DOHH2 (cell line): ENCODE results near the gene SLC29A1.

Source experiments
- H3F3A ChIP-seq: fragments of 200-600 bp; sonication (generic), shearing (Covaris generic); 2 replicates; pipeline ENCODE4 v1.6.0; 2016; ENCODE audit warnings: antibody characterized with exemption, mild to moderate bottlenecking; ENCODE audit not compliant: control insufficient read depth, insufficient read depth
- H3K27ac ChIP-seq: fragments of 200-600 bp; sonication (generic); 2 replicates; pipeline ENCODE4 v1.5.1; 2014; ENCODE audit warnings: low read depth, mild to moderate bottlenecking, low read length, moderate library complexity
- H3K27me3 ChIP-seq: fragments of 200-600 bp; sonication (generic); 2 replicates; pipeline ENCODE4 v1.6.1; 2014; ENCODE audit warnings: mild to moderate bottlenecking, low read length, mixed read lengths; ENCODE audit not compliant: control insufficient read depth
- H3K36me3 ChIP-seq: fragments of 200-600 bp; sonication (generic); 2 replicates; pipeline ENCODE4 v1.6.1; 2014; ENCODE audit warnings: mild to moderate bottlenecking, low read length, moderate library complexity, mixed read lengths; ENCODE audit not compliant: control insufficient read depth
- H3K4me1 ChIP-seq: fragments of 200-600 bp; sonication (generic); 2 replicates; pipeline ENCODE4 v1.6.1; 2014; ENCODE audit warnings: mild to moderate bottlenecking, low read length, mixed read lengths; ENCODE audit not compliant: control insufficient read depth
- H3K4me2 ChIP-seq: fragments of 200-600 bp; sonication (generic); 2 replicates; pipeline ENCODE4 v1.6.0; 2014; ENCODE audit warnings: mild to moderate bottlenecking, low read length, moderate library complexity
- H3K4me3 ChIP-seq: fragments of 200-600 bp; sonication (generic); 2 replicates; pipeline ENCODE4 v1.5.1; 2014; ENCODE audit warnings: mild to moderate bottlenecking, low read length, mixed read lengths
- H3K79me2 ChIP-seq: fragments of 200-600 bp; sonication (generic); 2 replicates; pipeline ENCODE4 v1.6.1; 2014; ENCODE audit warnings: mild to moderate bottlenecking, low read length, mixed read lengths; ENCODE audit not compliant: control insufficient read depth
- H3K9me2 ChIP-seq: fragments of 200-600 bp; sonication (generic); replicated peaks from 2 replicates; pipeline ENCODE4 v1.6.1; 2014; ENCODE audit warnings: mild to moderate bottlenecking, low read length, mixed read lengths; ENCODE audit not compliant: control insufficient read depth
- H3K9me3 ChIP-seq: fragments of 200-600 bp; sonication (generic); 2 replicates; pipeline ENCODE4 v1.6.1; 2014; ENCODE audit warnings: antibody characterized with exemption, low read length, mixed read lengths; ENCODE audit not compliant: control insufficient read depth, insufficient read depth
- H4K20me1 ChIP-seq: fragments of 200-600 bp; sonication (generic); 2 replicates; pipeline ENCODE4 v1.6.0; 2014; ENCODE audit warnings: low read depth, mild to moderate bottlenecking, antibody characterized with exemption, low read length, moderate library complexity; ENCODE audit not compliant: control insufficient read depth, insufficient read depth
- EZH2phosphoT487 ChIP-seq: fragments of 200-600 bp; sonication (generic); IDR thresholded peaks from 2 replicates; pipeline ENCODE4 v1.6.1; 2017; ENCODE audit warnings: borderline replicate concordance, mild to moderate bottlenecking, antibody characterized with exemption, low read length, moderate library complexity, mixed read lengths
- TF ChIP-seq, protein P1 (sequence below): fragments of 200-600 bp; sonication (generic); IDR thresholded peaks from one replicate; pipeline ENCODE4 v1.5.1; 2014; ENCODE audit warnings: antibody characterized with exemption, mild to moderate bottlenecking, low read depth, low read length; ENCODE audit not compliant: poor library complexity, severe bottlenecking

SLC29A1 gene

GRCh38 chr6:44177691-44178423 lies 45.5 kb upstream of the SLC29A1 start:
- Histone ChIP-seq H3K27ac (no peak overlapping the region), H4K20me1 (no peaks in the 10 kb centered on the region), H3K4me3 (no peak overlapping the region), H3K27me3 (peaks cover 11% of the 10 kb centered on the region), H3K79me2 (no peaks in the 10 kb centered on the region), H3K36me3 (no peaks in the 10 kb centered on the region), H3K4me1 (peaks cover 9% of the 10 kb centered on the region), H3F3A (no peaks in the 10 kb centered on the region; the same call in 1 of the 2 replicates), H3K9me2 (no peaks in the 10 kb centered on the region), H3K9me3 (no peaks in the 10 kb centered on the region), H3K4me2 (no peak overlapping the region)
- TF ChIP-seq, protein P1, sequence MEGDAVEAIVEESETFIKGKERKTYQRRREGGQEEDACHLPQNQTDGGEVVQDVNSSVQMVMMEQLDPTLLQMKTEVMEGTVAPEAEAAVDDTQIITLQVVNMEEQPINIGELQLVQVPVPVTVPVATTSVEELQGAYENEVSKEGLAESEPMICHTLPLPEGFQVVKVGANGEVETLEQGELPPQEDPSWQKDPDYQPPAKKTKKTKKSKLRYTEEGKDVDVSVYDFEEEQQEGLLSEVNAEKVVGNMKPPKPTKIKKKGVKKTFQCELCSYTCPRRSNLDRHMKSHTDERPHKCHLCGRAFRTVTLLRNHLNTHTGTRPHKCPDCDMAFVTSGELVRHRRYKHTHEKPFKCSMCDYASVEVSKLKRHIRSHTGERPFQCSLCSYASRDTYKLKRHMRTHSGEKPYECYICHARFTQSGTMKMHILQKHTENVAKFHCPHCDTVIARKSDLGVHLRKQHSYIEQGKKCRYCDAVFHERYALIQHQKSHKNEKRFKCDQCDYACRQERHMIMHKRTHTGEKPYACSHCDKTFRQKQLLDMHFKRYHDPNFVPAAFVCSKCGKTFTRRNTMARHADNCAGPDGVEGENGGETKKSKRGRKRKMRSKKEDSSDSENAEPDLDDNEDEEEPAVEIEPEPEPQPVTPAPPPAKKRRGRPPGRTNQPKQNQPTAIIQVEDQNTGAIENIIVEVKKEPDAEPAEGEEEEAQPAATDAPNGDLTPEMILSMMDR = no peak
- no peak for TF ChIP-seq EZH2phosphoT487

- TF ChIP-seq, protein P1 = no peak
- TF ChIP-seq EZH2phosphoT487 = no peak
- Histone ChIP-seq H3K36me3 (no peaks in the 10 kb centered on the region), H3K79me2 (no peaks in the 10 kb centered on the region), H3K9me2 (no peaks in the 10 kb centered on the region), H4K20me1 (no peaks in the 10 kb centered on the region), H3K4me3 (no peak overlapping the region), H3K27me3 (peaks cover 14% of the 10 kb centered on the region), H3K27ac (no peak overlapping the region), H3K4me2 (no peak overlapping the region), H3F3A (no peaks in the 10 kb centered on the region; the same call in 1 of the 2 replicates), H3K9me3 (no peaks in the 10 kb centered on the region), H3K4me1 (peaks cover 9% of the 10 kb centered on the region)
These were observed 44.8 kb upstream of the SLC29A1 start for GRCh38 chr6:44178424-44179071.

DNA sequence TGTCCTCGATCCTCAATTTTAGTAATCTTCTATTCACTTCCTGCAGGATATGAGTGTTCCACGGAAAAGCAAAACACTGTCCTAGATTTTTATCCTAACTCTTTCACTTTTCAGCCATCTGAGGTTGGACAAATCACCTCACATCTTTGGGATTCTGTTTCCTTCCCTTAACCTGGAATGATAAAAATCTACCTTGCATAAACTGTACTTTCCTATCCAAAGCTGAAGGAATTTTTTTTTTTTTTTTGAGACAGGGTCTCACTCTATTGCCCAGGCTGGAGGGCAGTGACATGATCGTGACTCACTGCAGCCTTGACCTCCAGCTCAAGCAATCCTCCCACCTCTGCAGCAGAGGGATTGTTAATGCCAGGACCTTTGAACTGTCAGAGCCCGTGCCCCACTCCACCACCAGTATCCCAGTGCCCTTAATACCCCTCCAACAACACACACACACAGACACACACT lies 44.3 kb upstream of the SLC29A1 start:
- H3K4me3 ChIP-seq = no peak overlapping the region
- H3K9me3 ChIP-seq = no peaks in the 10 kb centered on the region
- peaks cover 14% of the 10 kb centered on the region for H3K27me3 ChIP-seq
- H3K4me1 ChIP-seq = peaks cover 9% of the 10 kb centered on the region
- no peaks in the 10 kb centered on the region; the same call in 1 of the 2 replicates for H3F3A ChIP-seq
- H3K4me2 ChIP-seq = no peak overlapping the region
- no peaks in the 10 kb centered on the region for H3K9me2 ChIP-seq
- no peak overlapping the region for H3K27ac ChIP-seq
- no peaks in the 10 kb centered on the region for H3K36me3 ChIP-seq
- TF ChIP-seq, protein P1 = no peak
- TF ChIP-seq EZH2phosphoT487 = no peak
- H3K79me2 ChIP-seq = no peaks in the 10 kb centered on the region
- no peaks in the 10 kb centered on the region for H4K20me1 ChIP-seq
